Endothelial cell of coronary artery (primary cell): ENCODE measurements around the gene TNFAIP8L1. TPM values are rescaled to one million over a fixed set of nuclear protein-coding genes. Genes with fewer than 3 reads are reported as not detected.

Experiments used
- total RNA-seq: library from RNA; depleted of rRNA; stranded (reverse); fragments of >200 nt; gene quantifications from 2 replicates; pipeline ENCODE4 v1.2.3, GENCODE V29; 2014

TNFAIP8L1 gene
- total RNA-seq = 27.3 and 33.1 TPM in 2 replicates

DNA sequence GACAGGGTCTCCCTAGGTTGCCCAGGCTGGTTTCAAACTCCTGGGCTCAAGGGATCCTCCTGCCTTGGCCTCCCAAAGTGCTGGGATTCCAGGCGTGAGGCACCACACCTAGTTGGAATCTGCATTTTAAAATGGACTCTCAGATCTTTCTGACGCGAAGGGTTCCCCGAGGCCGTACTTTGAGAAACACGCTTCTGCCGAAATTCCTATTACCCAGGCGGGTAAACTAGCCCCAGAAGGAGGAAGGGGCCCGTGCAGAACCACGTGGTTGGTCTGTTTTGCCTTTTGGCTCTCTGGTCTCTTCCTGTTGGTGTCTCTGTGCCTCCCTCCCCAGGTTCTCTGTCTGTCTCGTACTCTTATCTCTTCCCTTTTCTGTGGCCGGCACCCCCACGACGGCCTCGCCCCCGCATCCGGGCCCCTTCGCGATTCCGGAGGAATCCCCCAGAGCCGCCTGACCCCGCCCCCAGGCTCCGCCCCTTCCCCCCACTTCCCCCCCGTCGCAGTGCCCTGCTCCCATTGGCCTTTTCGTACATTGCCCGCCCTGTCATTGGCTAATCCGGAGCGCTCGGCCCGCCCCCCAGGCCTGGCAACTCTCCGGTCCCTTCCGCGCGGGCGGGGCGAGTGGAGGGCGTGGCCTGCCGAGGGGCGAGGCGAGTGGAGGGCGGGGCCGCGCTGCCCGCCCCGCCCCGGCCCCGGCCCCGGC lies at the start of gene TNFAIP8L1:
TNFAIP8L1 (plus strand) TSS at position 689 of the 703 bp plus-strand sequence. CDS start 12,354 bp downstream, outside the sequence.

DNA sequence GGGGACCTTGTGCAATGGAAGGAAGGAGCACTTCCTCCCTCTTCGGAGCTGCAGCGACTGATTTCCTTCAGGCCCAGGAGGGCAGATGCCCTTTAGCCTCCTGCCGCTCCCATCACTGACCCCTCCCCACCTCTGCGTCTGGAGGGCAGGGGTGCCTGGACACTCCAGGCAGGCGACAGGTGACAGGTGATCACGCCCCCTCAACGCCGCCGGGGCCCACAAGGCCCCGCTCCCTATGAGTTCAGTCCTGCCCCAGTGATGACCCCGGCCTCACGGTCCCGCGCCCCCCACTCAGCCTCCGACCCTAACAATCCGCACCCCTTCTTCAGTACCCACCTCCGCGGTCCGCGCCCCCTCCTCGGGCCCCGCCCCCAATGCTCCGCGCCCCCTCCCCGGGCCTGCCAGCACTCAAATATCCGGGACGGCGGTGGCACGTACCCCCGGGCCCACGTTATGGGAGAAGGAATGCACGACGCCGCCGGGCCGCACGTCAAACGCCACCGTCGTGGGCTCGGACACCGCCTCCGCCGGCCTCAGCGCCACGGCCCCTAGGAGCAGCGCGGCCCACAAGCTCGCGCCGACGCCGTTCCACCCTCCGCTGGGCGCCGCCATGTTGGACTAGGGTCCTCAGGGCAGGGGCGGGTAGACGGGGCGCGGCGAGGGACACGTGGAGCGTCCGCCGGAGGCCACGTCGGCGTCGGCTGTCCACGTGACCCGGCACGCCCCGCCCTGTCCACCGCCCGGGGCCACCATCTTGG lies 30.6 kb downstream of the TNFAIP8L1 start, which contains the start of gene MYDGF:
MYDGF (minus strand) TSS at position 620 of the 758 bp plus-strand sequence; CDS start at position 612, 8 bp downstream.

Other genes starting within 250 kb of the TNFAIP8L1 start
- 41.4 and 42.6 TPM in 2 replicates for gene SH3GL1, start 239.0 kb upstream of the TNFAIP8L1 start, total RNA-seq
- 8.6 and 13.9 TPM in 2 replicates for gene CHAF1A, start 236.9 kb upstream of the TNFAIP8L1 start, total RNA-seq
- 81.5 and 101 TPM in 2 replicates for gene UBXN6, start 181.7 kb upstream of the TNFAIP8L1 start, total RNA-seq
- gene HDGFL2, start 167.2 kb upstream of the TNFAIP8L1 start, total RNA-seq = 67.5 and 70.9 TPM in 2 replicates
- under 0.01 TPM in 2 replicates for gene PLIN4, start 121.0 kb upstream of the TNFAIP8L1 start, total RNA-seq
- gene PLIN5, start 104.3 kb upstream of the TNFAIP8L1 start, total RNA-seq = under 0.01 and 0.09 TPM in 2 replicates
- gene LRG1, start 99.5 kb upstream of the TNFAIP8L1 start, total RNA-seq = 0.28 and 0.36 TPM in 2 replicates
- gene SEMA6B, start 79.8 kb upstream of the TNFAIP8L1 start, total RNA-seq = 115 and 121 TPM in 2 replicates
- gene MYDGF, start 30.8 kb downstream of the TNFAIP8L1 start, total RNA-seq = 204 and 226 TPM in 2 replicates
- 19.2 and 33.8 TPM in 2 replicates for gene DPP9, start 84.3 kb downstream of the TNFAIP8L1 start, total RNA-seq
- 14.8 and 16.4 TPM in 2 replicates for gene FEM1A, start 152.2 kb downstream of the TNFAIP8L1 start, total RNA-seq
- 2.7 and 4.0 TPM in 2 replicates for gene TICAM1, start 192.2 kb downstream of the TNFAIP8L1 start, total RNA-seq
- 109 and 127 TPM in 2 replicates for gene PLIN3, start 228.2 kb downstream of the TNFAIP8L1 start, total RNA-seq